ENCODE measurements around the gene UBQLN4.

Gene UBQLN4

GRCh38 chr1:156024801-156025200 is 28.8 kb downstream of the UBQLN4 start:
- H3K4me3 Mint-ChIP-seq: no peak overlapping the region
- peaks cover 16% of the 10 kb centered on the region for H3K4me1 Mint-ChIP-seq
- DNase-seq (no peak), ATAC-seq (no peak)
- no peaks in the 10 kb centered on the region for H3K9me3 Mint-ChIP-seq
- no peak overlapping the region for H3K27ac Mint-ChIP-seq
- peaks cover 6% of the 10 kb centered on the region for H3K36me3 Mint-ChIP-seq (ENCODE audit: low read depth)
- peaks cover 5% of the 10 kb centered on the region for H3K27me3 Mint-ChIP-seq

DNA sequence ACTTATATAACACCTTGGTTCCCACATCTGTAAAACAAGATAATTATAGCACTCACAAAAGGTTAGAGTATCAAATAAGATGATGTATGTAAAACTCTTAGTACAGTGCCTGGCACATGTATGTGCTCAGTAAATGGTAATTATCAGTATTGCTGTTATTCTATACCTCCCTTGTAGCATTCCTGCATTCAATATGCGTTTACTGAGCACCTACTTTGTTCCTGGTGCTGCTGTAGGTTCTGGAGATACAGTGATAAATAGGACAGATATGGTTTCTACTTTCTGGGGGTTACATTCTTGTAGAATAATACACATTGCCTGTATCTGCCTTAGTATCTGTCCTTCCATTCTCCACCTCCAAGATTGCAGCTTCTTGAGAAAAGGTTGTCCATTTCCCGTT is 31.6 kb downstream of the UBQLN4 start:
- peaks cover 5% of the 10 kb centered on the region for H3K27me3 Mint-ChIP-seq
- ATAC-seq: no peak
- no peak overlapping the region for H3K27ac Mint-ChIP-seq
- no peaks in the 10 kb centered on the region for H3K9me3 Mint-ChIP-seq
- H3K4me3 Mint-ChIP-seq: no peak overlapping the region
- DNase-seq: no peak
- H3K36me3 Mint-ChIP-seq (ENCODE audit: low read depth): peaks cover 29% of the 10 kb centered on the region
- peaks cover 27% of the 10 kb centered on the region for H3K4me1 Mint-ChIP-seq

DNA sequence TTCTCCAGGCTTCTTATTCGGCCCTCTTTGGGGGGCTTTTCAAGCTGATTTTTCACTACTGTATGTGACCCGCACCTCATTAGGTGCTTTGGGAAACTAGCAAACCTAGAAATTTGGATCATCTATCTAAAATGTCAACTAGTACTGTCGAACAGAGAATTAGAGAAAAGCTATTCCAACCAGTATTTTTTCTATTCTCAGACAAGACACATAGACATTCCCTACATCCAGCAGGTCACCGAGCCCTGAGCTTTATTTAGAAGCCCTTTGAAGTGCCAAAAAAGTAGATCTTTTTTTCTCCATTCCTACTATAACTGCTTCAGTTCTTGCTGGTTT is 32.5 kb downstream of the UBQLN4 start:
- H3K4me3 Mint-ChIP-seq: peak overlapping the region; percentile 93
- ATAC-seq (no peak), DNase-seq (no peak)
- peak overlapping the region; percentile 93 for H3K27ac Mint-ChIP-seq
- no peaks in the 10 kb centered on the region for H3K9me3 Mint-ChIP-seq
- peaks cover 33% of the 10 kb centered on the region for H3K36me3 Mint-ChIP-seq (ENCODE audit: low read depth)
- H3K27me3 Mint-ChIP-seq: peaks cover 5% of the 10 kb centered on the region
- peaks cover 27% of the 10 kb centered on the region for H3K4me1 Mint-ChIP-seq

DNA sequence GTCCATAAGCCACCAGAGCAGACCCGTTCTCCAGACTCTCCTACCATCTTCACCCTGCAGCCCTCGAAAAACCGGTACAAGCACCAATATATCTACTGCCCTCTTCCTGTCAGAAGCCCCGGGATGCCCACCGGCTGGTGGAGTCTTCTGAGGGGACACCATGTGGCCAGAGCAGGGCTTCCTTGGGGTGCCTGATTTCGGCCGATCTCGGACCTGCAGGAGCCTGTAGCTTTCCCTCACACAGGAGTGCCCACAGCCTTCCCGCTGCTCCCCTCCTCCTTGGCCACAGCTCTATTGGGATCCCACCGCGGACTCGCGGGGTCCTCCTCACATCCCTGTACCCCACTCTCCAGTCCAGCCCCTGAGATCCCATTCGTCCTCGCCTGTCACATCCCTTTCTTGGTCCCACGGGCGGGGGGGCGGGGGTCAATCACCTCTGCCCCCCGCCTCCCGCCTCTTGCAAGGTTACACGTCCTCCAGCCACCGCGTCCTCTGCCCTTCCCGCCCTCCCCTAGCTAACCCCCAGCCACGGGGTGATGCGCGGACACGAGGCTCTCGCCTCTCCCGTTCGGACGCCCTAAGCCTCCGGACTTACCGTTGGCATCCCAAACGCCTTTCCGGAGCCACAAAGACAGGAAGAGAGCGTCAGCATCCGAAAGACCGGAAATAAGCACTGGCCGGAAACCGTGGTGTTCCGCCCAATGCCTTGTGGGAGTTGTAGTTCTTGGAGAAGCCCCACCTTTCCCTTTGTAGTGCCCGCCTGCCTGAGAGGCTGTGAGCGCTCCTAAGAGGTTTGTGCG is 33.1 kb downstream of the UBQLN4 start, which contains the start of gene SSR2:
Gene SSR2, minus strand, starts transcription at position 659 of the 800 bp plus-strand sequence. CDS start 784 bp downstream, outside the sequence.
- H3K9me3 Mint-ChIP-seq: no peaks in the 10 kb centered on the region
- peak within 1 kb of the TSS; percentile 93 for H3K27ac Mint-ChIP-seq
- H3K27me3 Mint-ChIP-seq: peaks cover 5% of the 10 kb centered on the region
- H3K4me3 Mint-ChIP-seq: peak within 1 kb of the TSS; percentile 93
- DNase-seq: peak; percentile 82
- peaks cover 33% of the 10 kb centered on the region for H3K36me3 Mint-ChIP-seq (ENCODE audit: low read depth)
- ATAC-seq: peak; percentile 100
- H3K4me1 Mint-ChIP-seq: peaks cover 26% of the 10 kb centered on the region

DNA sequence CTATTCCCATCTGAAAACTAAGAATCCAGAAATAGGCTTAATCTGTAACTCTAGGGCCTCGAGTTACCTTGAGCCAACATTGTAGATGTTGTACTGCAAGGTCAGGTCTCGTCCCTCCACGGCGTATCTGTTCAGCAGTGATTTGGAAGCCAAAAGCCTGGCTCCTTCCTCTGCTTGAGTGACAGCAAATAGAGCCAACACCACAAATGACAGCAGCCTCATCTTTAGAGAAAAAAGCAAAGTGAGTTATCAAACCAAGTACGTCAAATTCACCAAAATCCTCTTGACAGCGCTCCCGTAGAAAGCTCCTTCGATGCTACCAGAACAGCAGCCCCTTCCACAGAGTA is 33.7 kb downstream of the UBQLN4 start:
- Mint-ChIP-seq H3K27me3 (peaks cover 2% of the 10 kb centered on the region), H3K4me1 (peaks cover 26% of the 10 kb centered on the region), H3K9me3 (no peaks in the 10 kb centered on the region), H3K4me3 (peak overlapping the region; percentile 93), H3K27ac (peak overlapping the region; percentile 93), H3K36me3 (ENCODE audit: low read depth) (peaks cover 34% of the 10 kb centered on the region)
- ATAC-seq (no peak), DNase-seq (no peak)

DNA sequence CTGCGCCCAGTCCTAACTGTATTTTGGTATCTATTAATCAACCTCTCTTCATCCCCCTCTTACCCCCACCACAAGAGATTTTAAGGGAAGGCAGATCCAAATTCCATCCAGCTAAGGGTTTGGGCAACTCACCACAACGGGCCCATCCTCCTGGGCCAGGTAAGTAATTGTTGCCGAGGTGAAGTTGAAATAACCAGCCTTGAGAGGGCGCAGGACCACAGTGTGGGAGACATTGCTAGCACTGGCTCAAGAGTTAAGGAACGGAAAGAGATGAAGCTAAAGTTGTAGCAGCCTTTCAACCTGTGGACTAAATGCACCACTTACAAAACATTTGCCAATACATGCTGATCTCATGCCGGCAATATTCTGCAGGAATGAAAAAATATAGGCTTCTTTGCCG is 38.8 kb downstream of the UBQLN4 start:
- no peak for DNase-seq
- H3K4me1 Mint-ChIP-seq: peaks cover 12% of the 10 kb centered on the region
- H3K27ac Mint-ChIP-seq: no peak overlapping the region
- ATAC-seq: no peak
- H3K36me3 Mint-ChIP-seq (ENCODE audit: low read depth): peaks cover 61% of the 10 kb centered on the region
- no peaks in the 10 kb centered on the region for H3K9me3 Mint-ChIP-seq
- H3K27me3 Mint-ChIP-seq: no peaks in the 10 kb centered on the region
- no peak overlapping the region for H3K4me3 Mint-ChIP-seq

DNA sequence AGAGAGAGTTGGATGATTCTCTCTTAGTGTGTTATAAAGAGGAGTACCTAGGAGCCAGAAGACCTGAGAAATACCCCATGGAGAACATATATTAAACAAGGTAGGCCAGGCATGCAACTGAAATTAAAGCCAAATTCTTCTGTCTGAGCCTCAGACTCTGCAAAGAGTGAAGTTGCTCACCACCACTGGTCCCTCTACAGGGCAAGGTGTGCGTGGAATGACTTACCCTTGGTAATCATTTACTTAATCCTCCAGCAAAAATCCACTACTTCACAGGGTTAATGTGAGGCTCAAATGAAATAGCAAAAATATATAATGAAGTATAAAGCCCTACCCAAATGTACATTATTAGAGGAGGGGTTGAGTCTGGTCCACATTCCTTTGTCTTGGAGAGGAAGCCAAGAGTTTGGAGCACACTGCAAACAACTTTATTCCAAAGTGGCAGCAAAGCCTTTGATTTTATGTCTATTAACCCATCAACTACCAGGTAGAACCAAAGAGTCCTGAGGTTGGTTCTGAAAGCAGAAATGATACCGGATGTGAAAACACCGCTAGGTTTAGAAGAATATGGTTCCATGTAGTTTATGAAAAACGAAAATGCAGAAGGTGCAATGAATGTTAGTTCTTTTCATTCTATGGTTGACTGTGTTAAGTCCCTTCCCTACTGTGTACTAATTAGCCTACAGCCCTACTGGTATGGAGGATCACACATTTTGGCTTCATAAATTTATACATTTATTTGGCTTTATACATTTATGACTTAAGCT is 41.4 kb downstream of the UBQLN4 start:
- no peak for ATAC-seq

GRCh38 chr1:156009404-156009803 is 44.2 kb downstream of the UBQLN4 start:
- Mint-ChIP-seq H3K27me3 (no peaks in the 10 kb centered on the region), H3K9me3 (no peaks in the 10 kb centered on the region), H3K27ac (no peak overlapping the region), H3K4me1 (peaks cover 13% of the 10 kb centered on the region), H3K4me3 (no peak overlapping the region), H3K36me3 (ENCODE audit: low read depth) (peaks cover 45% of the 10 kb centered on the region)
- DNase-seq: no peak
- ATAC-seq: no peak

More for the DNA sequence above, 41.4 kb downstream of the UBQLN4 start:
- Mint-ChIP-seq H3K27ac (no peak overlapping the region), H3K36me3 (ENCODE audit: low read depth) (peaks cover 53% of the 10 kb centered on the region), H3K27me3 (no peaks in the 10 kb centered on the region), H3K4me3 (no peak overlapping the region), H3K4me1 (no peaks in the 10 kb centered on the region), H3K9me3 (no peaks in the 10 kb centered on the region)
- DNase-seq: no peak

GRCh38 chr1:156006666-156007376 is 46.8 kb downstream of the UBQLN4 start:
- DNase-seq (no peak), ATAC-seq (no peak)
- no peaks in the 10 kb centered on the region for H3K9me3 Mint-ChIP-seq
- H3K4me1 Mint-ChIP-seq: peaks cover 13% of the 10 kb centered on the region
- H3K27ac Mint-ChIP-seq: no peak overlapping the region
- peaks cover 30% of the 10 kb centered on the region for H3K36me3 Mint-ChIP-seq (ENCODE audit: low read depth)
- no peaks in the 10 kb centered on the region for H3K27me3 Mint-ChIP-seq
- H3K4me3 Mint-ChIP-seq: no peak overlapping the region

DNA sequence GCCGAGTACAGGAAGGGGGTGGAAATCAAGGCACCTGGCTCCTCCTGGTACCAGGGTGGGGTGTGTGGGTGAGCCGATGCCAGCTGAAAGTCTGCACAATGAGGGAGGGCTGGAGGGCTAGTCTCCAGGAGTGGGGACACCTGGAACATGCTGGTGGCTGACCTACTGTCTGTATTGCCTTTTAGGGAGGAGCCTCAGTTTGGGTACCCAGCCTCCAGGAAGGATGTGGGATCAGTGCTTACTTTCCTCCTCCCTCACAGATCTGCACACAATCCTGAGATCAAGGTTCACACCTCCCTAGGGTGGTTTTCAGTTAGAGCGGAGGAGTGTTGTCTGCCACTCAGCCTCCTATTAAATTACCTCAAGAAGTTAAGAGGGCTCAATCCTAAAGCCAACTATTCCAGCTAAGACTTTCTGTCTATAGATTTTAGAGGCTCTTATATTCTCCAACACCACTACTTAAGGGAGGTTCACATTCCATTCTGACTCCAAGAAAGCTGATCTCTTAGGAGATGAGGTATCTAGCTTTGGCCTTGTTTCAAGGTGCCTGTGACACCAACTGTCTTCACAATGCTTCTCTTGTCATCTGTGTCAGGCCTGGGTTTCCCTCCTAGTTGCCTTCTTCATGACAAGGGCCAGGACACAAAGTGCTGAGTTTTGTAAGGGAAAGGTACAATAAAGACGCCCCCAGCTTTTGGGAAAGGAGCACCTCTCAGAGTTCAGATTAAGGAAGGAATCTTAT is 48.6 kb downstream of the UBQLN4 start:
- ATAC-seq: peak; percentile 83

DNA sequence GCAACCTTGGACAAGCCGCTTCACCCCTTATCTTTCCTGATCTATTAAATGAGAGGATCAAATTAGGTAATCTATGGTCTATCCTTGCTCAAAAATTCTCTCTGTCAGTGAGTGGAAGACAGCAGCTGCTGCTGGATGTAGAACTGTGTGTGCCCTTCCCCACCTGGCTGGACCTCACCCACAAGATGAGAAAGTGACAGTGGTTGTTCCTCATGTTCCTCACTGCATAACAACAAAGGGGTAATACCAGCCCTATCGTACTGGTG is 49.7 kb downstream of the UBQLN4 start:
- Mint-ChIP-seq H3K9me3 (no peaks in the 10 kb centered on the region), H3K4me3 (no peak overlapping the region), H3K4me1 (peaks cover 13% of the 10 kb centered on the region), H3K27ac (no peak overlapping the region), H3K36me3 (ENCODE audit: low read depth) (peaks cover 11% of the 10 kb centered on the region), H3K27me3 (no peaks in the 10 kb centered on the region)
- no peak for ATAC-seq
- DNase-seq: no peak

More for the DNA sequence above, 48.6 kb downstream of the UBQLN4 start:
- peak; percentile 10 for DNase-seq
- H3K9me3 Mint-ChIP-seq: no peaks in the 10 kb centered on the region
- no peak overlapping the region for H3K27ac Mint-ChIP-seq
- peaks cover 16% of the 10 kb centered on the region for H3K36me3 Mint-ChIP-seq (ENCODE audit: low read depth)
- H3K4me3 Mint-ChIP-seq: no peak overlapping the region
- peaks cover 13% of the 10 kb centered on the region for H3K4me1 Mint-ChIP-seq
- H3K27me3 Mint-ChIP-seq: no peaks in the 10 kb centered on the region

DNA sequence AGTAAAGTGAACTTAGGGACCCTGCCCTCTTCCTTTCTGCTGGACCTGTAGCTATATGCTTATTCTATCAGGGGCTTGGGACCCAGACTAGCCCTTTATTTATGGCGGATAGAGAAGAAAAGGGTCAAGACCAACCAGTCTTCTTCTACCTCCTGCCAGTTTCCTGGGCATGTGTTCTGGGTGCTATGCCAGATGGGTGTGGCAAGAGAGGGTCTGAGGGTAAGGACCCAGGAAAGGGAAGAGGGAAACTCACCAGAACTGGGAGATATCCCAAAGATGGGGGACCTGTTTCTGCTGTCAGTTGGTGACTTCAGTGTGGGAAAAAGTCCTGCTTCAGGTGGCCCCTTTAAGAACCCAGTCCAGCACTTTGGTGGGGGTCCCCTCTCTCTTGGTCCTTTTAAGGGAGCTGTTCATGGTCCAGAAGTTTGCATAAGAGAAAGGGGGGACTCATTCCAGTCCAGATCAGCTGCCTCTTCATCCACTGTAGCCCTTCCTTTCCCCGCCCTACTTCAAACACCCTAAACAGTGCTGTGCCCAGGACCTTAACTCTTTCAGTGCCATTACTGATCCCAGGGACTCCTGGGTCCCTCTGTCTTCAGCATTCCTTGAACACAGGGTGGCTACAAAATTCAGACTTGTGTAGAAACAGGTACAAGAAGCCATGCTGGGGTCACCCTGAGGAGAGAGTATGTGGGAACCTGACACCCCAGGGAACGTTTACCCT is 51.2 kb downstream of the UBQLN4 start:
- Mint-ChIP-seq H3K36me3 (ENCODE audit: low read depth) (peaks cover 4% of the 10 kb centered on the region), H3K4me3 (no peak overlapping the region), H3K9me3 (no peaks in the 10 kb centered on the region), H3K27ac (no peak overlapping the region), H3K27me3 (no peaks in the 10 kb centered on the region), H3K4me1 (peaks cover 13% of the 10 kb centered on the region)
- DNase-seq (no peak), ATAC-seq (no peak)

DNA sequence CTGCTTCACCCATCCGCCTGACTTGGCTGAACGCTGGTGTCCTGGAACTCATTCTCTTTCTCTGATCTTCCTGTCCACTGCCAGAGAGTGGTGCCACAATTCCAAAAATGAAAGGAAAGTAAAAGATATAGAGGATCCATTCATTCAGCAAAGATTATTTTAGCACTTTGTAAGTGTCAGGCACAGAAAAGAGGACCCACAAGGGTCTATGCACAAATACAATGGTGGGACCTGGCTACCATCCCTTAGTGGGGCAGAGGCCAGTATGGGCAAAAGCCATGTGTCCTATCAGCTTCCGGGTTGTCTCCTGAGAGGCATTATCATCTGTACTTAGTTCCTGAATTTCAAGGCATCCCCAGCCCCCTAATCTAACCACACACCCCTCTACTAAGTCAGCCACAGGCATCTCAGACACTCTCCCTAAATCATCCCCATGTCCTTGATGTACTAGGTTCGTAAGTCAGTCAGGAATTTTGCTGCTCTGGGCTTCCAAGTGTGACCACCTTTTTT is 51.9 kb downstream of the UBQLN4 start:
- no peak overlapping the region for H3K4me3 Mint-ChIP-seq
- no peak for ATAC-seq

More for the DNA sequence above, 51.9 kb downstream of the UBQLN4 start:
- H3K4me1 Mint-ChIP-seq: peaks cover 13% of the 10 kb centered on the region
- no peaks in the 10 kb centered on the region for H3K9me3 Mint-ChIP-seq
- H3K27me3 Mint-ChIP-seq: no peaks in the 10 kb centered on the region
- peaks cover 2% of the 10 kb centered on the region for H3K36me3 Mint-ChIP-seq (ENCODE audit: low read depth)
- H3K27ac Mint-ChIP-seq: no peak overlapping the region
- no peak for DNase-seq
